Peyer's patch (tissue), 4 donors: Measurements from ENCODE around the gene PHPT1.

ENCODE experiments used
- CTCF ChIP-seq, 6 experiments: fragments of 450-650 bp in 4 of 6; fragments of 200-600 bp in 2 of 6; sonication (generic) in 1 of 6; IDR thresholded peaks; one replicate each; pipeline ENCODE4 v1.5.1; 2017 to 2019; ENCODE audit warnings: antibody characterized with exemption in 6 of 6, mild to moderate bottlenecking in 3 of 6, moderate library complexity in 1 of 6
- POLR2A ChIP-seq, 2 donors: fragments of 450-650 bp; IDR thresholded peaks; one replicate each; pipeline ENCODE4 v1.5.1; 2017; ENCODE audit warnings: antibody characterized with exemption in 2 of 2, mild to moderate bottlenecking in 2 of 2, moderate library complexity in 2 of 2

GRCh38 chr9:136849960-136850865, 1.0 kb downstream of the PHPT1 start:
- TF ChIP-seq POLR2A (IDR thresholded peaks at IDR 0.05): no peak
- TF ChIP-seq CTCF (IDR thresholded peaks at IDR 0.05): no peak
